Measurements from ENCODE around the gene UBIAD1. TPM values are rescaled to one million over a fixed set of nuclear protein-coding genes. Genes with fewer than 3 reads are reported as not detected.

Gene UBIAD1
- total RNA-seq, 1 experiment from 2014 or later: 21.6 TPM

DNA sequence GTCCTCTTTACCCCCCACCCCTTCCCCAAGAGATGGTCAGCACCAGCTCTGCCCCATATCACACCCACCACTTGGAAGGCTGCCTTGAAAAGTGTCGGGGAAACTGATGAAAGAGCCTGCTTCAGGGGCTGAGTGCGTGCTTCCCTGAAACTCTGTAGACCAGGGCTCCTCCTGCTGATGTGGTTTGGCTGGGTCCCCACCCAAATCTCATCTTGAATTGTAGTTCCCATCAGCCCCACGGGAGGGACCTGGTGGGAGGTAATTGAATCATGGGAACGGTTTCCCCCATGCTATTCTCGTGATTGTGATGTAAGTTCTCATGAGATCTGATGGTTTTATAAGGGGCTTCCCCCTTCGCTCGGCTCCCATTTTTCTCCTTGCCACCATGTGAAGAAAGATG lies 36.4 kb downstream of the UBIAD1 start (continued):
- TF ChIP-seq, protein P1, sequence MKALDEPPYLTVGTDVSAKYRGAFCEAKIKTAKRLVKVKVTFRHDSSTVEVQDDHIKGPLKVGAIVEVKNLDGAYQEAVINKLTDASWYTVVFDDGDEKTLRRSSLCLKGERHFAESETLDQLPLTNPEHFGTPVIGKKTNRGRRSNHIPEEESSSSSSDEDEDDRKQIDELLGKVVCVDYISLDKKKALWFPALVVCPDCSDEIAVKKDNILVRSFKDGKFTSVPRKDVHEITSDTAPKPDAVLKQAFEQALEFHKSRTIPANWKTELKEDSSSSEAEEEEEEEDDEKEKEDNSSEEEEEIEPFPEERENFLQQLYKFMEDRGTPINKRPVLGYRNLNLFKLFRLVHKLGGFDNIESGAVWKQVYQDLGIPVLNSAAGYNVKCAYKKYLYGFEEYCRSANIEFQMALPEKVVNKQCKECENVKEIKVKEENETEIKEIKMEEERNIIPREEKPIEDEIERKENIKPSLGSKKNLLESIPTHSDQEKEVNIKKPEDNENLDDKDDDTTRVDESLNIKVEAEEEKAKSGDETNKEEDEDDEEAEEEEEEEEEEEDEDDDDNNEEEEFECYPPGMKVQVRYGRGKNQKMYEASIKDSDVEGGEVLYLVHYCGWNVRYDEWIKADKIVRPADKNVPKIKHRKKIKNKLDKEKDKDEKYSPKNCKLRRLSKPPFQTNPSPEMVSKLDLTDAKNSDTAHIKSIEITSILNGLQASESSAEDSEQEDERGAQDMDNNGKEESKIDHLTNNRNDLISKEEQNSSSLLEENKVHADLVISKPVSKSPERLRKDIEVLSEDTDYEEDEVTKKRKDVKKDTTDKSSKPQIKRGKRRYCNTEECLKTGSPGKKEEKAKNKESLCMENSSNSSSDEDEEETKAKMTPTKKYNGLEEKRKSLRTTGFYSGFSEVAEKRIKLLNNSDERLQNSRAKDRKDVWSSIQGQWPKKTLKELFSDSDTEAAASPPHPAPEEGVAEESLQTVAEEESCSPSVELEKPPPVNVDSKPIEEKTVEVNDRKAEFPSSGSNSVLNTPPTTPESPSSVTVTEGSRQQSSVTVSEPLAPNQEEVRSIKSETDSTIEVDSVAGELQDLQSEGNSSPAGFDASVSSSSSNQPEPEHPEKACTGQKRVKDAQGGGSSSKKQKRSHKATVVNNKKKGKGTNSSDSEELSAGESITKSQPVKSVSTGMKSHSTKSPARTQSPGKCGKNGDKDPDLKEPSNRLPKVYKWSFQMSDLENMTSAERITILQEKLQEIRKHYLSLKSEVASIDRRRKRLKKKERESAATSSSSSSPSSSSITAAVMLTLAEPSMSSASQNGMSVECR (CRISPR knock-in tag; IDR thresholded peaks at IDR 0.05; ENCODE audit: borderline replicate concordance): no peak
- TF ChIP-seq NFYB (CRISPR knock-in tag; conservative IDR thresholded peaks at IDR 0.05; ENCODE audit: low read depth): no peak
- no peak for TF ChIP-seq TCF7 (CRISPR knock-in tag; IDR thresholded peaks at IDR 0.05; ENCODE audit: low read depth)
- no peak for TF ChIP-seq NR3C1 (CRISPR knock-in tag; conservative IDR thresholded peaks at IDR 0.05; ENCODE audit: low read depth)
- TF ChIP-seq ZNF121 (CRISPR knock-in tag; IDR thresholded peaks at IDR 0.05): no peak
- TF ChIP-seq, protein P2, sequence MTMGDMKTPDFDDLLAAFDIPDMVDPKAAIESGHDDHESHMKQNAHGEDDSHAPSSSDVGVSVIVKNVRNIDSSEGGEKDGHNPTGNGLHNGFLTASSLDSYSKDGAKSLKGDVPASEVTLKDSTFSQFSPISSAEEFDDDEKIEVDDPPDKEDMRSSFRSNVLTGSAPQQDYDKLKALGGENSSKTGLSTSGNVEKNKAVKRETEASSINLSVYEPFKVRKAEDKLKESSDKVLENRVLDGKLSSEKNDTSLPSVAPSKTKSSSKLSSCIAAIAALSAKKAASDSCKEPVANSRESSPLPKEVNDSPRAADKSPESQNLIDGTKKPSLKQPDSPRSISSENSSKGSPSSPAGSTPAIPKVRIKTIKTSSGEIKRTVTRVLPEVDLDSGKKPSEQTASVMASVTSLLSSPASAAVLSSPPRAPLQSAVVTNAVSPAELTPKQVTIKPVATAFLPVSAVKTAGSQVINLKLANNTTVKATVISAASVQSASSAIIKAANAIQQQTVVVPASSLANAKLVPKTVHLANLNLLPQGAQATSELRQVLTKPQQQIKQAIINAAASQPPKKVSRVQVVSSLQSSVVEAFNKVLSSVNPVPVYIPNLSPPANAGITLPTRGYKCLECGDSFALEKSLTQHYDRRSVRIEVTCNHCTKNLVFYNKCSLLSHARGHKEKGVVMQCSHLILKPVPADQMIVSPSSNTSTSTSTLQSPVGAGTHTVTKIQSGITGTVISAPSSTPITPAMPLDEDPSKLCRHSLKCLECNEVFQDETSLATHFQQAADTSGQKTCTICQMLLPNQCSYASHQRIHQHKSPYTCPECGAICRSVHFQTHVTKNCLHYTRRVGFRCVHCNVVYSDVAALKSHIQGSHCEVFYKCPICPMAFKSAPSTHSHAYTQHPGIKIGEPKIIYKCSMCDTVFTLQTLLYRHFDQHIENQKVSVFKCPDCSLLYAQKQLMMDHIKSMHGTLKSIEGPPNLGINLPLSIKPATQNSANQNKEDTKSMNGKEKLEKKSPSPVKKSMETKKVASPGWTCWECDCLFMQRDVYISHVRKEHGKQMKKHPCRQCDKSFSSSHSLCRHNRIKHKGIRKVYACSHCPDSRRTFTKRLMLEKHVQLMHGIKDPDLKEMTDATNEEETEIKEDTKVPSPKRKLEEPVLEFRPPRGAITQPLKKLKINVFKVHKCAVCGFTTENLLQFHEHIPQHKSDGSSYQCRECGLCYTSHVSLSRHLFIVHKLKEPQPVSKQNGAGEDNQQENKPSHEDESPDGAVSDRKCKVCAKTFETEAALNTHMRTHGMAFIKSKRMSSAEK (CRISPR knock-in tag; IDR thresholded peaks at IDR 0.05; ENCODE audit: borderline replicate concordance): no peak
- TF ChIP-seq, protein P3, sequence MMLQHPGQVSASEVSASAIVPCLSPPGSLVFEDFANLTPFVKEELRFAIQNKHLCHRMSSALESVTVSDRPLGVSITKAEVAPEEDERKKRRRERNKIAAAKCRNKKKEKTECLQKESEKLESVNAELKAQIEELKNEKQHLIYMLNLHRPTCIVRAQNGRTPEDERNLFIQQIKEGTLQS (CRISPR knock-in tag; conservative IDR thresholded peaks at IDR 0.05): no peak
- TF ChIP-seq ZNF138 (CRISPR knock-in tag; conservative IDR thresholded peaks at IDR 0.05): no peak
- TF ChIP-seq, protein P4, sequence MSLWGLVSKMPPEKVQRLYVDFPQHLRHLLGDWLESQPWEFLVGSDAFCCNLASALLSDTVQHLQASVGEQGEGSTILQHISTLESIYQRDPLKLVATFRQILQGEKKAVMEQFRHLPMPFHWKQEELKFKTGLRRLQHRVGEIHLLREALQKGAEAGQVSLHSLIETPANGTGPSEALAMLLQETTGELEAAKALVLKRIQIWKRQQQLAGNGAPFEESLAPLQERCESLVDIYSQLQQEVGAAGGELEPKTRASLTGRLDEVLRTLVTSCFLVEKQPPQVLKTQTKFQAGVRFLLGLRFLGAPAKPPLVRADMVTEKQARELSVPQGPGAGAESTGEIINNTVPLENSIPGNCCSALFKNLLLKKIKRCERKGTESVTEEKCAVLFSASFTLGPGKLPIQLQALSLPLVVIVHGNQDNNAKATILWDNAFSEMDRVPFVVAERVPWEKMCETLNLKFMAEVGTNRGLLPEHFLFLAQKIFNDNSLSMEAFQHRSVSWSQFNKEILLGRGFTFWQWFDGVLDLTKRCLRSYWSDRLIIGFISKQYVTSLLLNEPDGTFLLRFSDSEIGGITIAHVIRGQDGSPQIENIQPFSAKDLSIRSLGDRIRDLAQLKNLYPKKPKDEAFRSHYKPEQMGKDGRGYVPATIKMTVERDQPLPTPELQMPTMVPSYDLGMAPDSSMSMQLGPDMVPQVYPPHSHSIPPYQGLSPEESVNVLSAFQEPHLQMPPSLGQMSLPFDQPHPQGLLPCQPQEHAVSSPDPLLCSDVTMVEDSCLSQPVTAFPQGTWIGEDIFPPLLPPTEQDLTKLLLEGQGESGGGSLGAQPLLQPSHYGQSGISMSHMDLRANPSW (CRISPR knock-in tag; conservative IDR thresholded peaks at IDR 0.05; ENCODE audit: low read depth): no peak

DNA sequence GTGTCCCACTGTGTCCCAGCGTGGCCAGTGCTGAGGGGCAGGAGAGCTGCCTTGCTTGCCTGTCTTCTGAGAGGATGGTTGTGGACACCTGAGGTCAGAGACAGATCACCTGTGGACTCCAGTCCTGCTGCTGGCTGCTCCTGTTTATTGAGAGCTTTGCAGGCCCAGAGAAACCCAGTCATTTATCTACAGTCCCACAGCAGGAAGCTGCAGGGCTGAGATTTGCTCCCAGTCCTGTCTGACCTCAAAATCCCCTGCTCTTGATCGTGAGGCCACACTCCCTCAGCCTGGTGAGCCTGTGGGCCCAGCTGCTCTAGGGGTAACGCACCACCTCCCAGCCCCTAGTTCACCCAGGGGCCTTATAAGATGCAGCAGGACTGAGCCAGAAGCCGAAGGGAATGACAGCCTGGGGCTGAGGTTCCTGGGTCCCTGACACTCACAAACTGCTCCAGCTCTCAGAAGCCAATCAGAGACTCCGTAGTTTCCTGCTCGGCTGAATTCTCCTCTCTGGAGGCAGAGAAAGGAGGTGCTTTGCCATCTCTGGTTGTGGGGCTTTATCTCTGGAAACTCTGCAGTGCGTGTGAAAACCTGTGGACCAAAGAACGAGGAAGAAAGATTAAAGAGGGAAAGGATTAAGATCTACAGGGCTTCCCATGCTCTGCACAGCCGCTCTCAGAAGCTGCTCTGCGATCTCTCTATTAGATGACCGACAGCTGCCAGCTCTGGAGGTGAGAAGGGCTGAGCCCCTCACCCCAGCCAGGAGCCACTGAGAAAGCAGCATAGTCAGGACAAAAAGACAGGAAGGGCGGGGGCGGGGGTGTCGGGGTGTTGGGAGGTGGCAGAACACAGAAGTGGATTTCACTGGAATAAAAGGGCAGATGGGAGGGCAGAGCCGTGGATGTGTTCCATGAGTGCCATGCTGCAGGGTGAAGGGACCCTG lies 39.1 kb downstream of the UBIAD1 start:
- peaks cover 14% of the 10 kb centered on the region for H3K4me1 Mint-ChIP-seq
- ChIA-PET POLR2A (interaction anchor here (0.6 kb wide), 1 partner anchor 143 kb away, joined by 5 read pairs; no protein-coding TSS in a partner anchor), CTCF (interaction anchor here (0.6 to 2.2 kb wide), 9 partner anchors 8 to 473 kb away, joined by 3 to 17 read pairs (median 5); partner anchors contain the start of genes DISP3 and UBIAD1)
- H3K27me3 Mint-ChIP-seq (ENCODE audit: low read depth): no peaks in the 10 kb centered on the region
- ATAC-seq (peak; percentile 37), DNase-seq (ENCODE audit: low spot score) (no peak)
- H3K4me3 Mint-ChIP-seq: no peak overlapping the region
- no peaks in the 10 kb centered on the region for H3K36me3 Mint-ChIP-seq
- H3K9me3 Mint-ChIP-seq: peaks cover 4% of the 10 kb centered on the region; the same call in 1 of the 2 replicates
- 0 out of 2 replicates have a peak overlapping the region, but pooled peaks have one; percentile 77 for H3K27ac Mint-ChIP-seq
- TF ChIP-seq ZNF219 (CRISPR knock-in tag; IDR thresholded peaks at IDR 0.05; ENCODE audit: borderline replicate concordance) (no peak), GRHL2 (CRISPR knock-in tag; IDR thresholded peaks at IDR 0.05; ENCODE audit: insufficient replicate concordance, severe bottlenecking) (no peak), TEAD4 (CRISPR knock-in tag; IDR thresholded peaks at IDR 0.05) (no peak), EMX1 (CRISPR knock-in tag; IDR thresholded peaks at IDR 0.05) (no peak)
- TF ChIP-seq, protein P2 (CRISPR knock-in tag; IDR thresholded peaks at IDR 0.05; ENCODE audit: borderline replicate concordance): no peak
- TF ChIP-seq, protein P5, sequence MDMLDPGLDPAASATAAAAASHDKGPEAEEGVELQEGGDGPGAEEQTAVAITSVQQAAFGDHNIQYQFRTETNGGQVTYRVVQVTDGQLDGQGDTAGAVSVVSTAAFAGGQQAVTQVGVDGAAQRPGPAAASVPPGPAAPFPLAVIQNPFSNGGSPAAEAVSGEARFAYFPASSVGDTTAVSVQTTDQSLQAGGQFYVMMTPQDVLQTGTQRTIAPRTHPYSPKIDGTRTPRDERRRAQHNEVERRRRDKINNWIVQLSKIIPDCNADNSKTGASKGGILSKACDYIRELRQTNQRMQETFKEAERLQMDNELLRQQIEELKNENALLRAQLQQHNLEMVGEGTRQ (CRISPR knock-in tag; IDR thresholded peaks at IDR 0.05): no peak
- TF ChIP-seq, protein P6, sequence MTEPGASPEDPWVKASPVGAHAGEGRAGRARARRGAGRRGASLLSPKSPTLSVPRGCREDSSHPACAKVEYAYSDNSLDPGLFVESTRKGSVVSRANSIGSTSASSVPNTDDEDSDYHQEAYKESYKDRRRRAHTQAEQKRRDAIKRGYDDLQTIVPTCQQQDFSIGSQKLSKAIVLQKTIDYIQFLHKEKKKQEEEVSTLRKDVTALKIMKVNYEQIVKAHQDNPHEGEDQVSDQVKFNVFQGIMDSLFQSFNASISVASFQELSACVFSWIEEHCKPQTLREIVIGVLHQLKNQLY (CRISPR knock-in tag; IDR thresholded peaks at IDR 0.05): no peak

Measured in WTC11 (cell line).